OCI-LY3 (cell line): Measurements from ENCODE around the gene ARHGAP9.

Experiments
- H2AFZ ChIP-seq: fragments of 200-600, 300-600 bp; shearing (Covaris generic); 2 replicates; pipeline ENCODE4 v1.6.0; 2014; ENCODE audit warnings: antibody characterized with exemption, low read depth, low read length
- H3K27ac ChIP-seq: fragments of 200-600, 300-600 bp; sonication (generic); 2 replicates; pipeline ENCODE4 v1.5.1; 2014; ENCODE audit warnings: mild to moderate bottlenecking, low read length, moderate library complexity, mixed read lengths
- H3K27me3 ChIP-seq: fragments of 200-600, 300-600 bp; sonication (generic); 2 replicates; pipeline ENCODE4 v1.6.1; 2014; ENCODE audit warnings: low read depth, low read length, mixed read lengths
- H3K36me3 ChIP-seq: fragments of 200-600, 300-600 bp; sonication (generic); replicated peaks from 2 replicates; pipeline ENCODE3; 2014; ENCODE audit warnings: low read depth, low read length, mixed read lengths
- H3K4me1 ChIP-seq: fragments of 300-600, 200-600 bp; sonication (generic); 2 replicates; pipeline ENCODE4 v1.6.1; 2014; ENCODE audit warnings: low read length, mixed read lengths
- H3K4me2 ChIP-seq: fragments of 200-600, 300-600 bp; sonication (generic); 2 replicates; pipeline ENCODE4 v1.6.1; 2014; ENCODE audit warnings: low read length, mixed read lengths
- H3K4me3 ChIP-seq: fragments of 300-600, 200-600 bp; sonication (generic); 2 replicates; pipeline ENCODE4 v1.5.1; 2014; ENCODE audit warnings: antibody characterized with exemption, mild to moderate bottlenecking, low read length, moderate library complexity
- H3K79me2 ChIP-seq: fragments of 300-600, 200-600 bp; shearing (Covaris generic); 2 replicates; pipeline ENCODE4 v1.6.1; 2014; ENCODE audit warnings: mild to moderate bottlenecking, low read length, mixed read lengths
- H3K9ac ChIP-seq: fragments of 300-600, 200-600 bp; shearing (Covaris generic); 2 replicates; pipeline ENCODE4 v1.6.0; 2014; ENCODE audit warnings: mild to moderate bottlenecking, low read length, moderate library complexity
- H3K9me3 ChIP-seq: fragments of 200-600, 300-600 bp; shearing (Covaris generic); 2 replicates; pipeline ENCODE4 v1.6.1; 2014; ENCODE audit warnings: low read length, mixed read lengths; ENCODE audit not compliant: insufficient read depth
- H4K20me1 ChIP-seq: fragments of 200-600, 300-600 bp; sonication (generic); 2 replicates; pipeline ENCODE4 v1.6.1; 2016; ENCODE audit warnings: low read length, mixed read lengths; ENCODE audit not compliant: insufficient read depth
- CTCF ChIP-seq: fragments of 200-600, 300-600 bp; sonication (generic); IDR thresholded peaks from 2 replicates; pipeline ENCODE4 v1.5.1; 2014; ENCODE audit warnings: antibody characterized with exemption, low read length, low read depth
- EZH2phosphoT487 ChIP-seq: fragments of 200-600 bp; shearing (Covaris generic); IDR thresholded peaks from 2 replicates; pipeline ENCODE4 v1.6.1; 2018; ENCODE audit warnings: antibody characterized with exemption, mixed run types, low read depth

Gene ARHGAP9

DNA sequence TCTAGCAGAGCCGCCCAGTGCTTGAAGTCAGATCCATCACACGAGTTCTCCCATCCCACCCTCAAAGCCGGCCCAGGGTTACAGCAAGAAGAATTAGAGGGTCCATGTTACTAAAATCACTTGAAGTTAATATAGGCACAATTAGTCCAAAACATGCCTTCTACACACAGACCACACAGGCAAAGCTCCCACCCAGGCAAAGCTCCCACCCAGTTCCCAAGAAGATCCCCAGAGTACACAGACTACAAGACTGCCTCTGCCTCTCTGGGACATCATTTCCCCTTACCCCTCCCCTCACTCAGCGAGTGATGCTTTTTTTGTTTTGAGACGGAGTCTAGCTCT is 16.8 kb downstream of the ARHGAP9 start:
- Histone ChIP-seq H3K4me3 (peak overlapping the region; percentile 78), H3K9ac (peak overlapping the region; percentile 12; the same call in 1 of the 2 replicates), H3K27ac (no peak overlapping the region), H3K9me3 (no peaks in the 10 kb centered on the region), H3K27me3 (peaks cover 14% of the 10 kb centered on the region), H3K79me2 (no peaks in the 10 kb centered on the region), H3K36me3 (no peaks in the 10 kb centered on the region), H4K20me1 (no peaks in the 10 kb centered on the region), H3K4me1 (peaks cover 35% of the 10 kb centered on the region), H3K4me2 (peak overlapping the region; percentile 79), H2AFZ (peak overlapping the region; percentile 92; the same call in 1 of the 2 replicates)
- TF ChIP-seq CTCF (no peak), EZH2phosphoT487 (no peak)

GRCh38 chr12:57462251-57462911 is 17.3 kb downstream of the ARHGAP9 start:
- Histone ChIP-seq H3K27me3 (peaks cover 14% of the 10 kb centered on the region), H3K27ac (0 out of 2 replicates have a peak overlapping the region, but pooled peaks have one; percentile 25), H3K4me3 (peak overlapping the region; percentile 78), H3K79me2 (no peaks in the 10 kb centered on the region), H3K36me3 (no peaks in the 10 kb centered on the region), H2AFZ (peak overlapping the region; percentile 92), H3K4me2 (peak overlapping the region; percentile 79), H3K9ac (peak overlapping the region; percentile 41), H3K4me1 (peaks cover 35% of the 10 kb centered on the region), H3K9me3 (no peaks in the 10 kb centered on the region), H4K20me1 (no peaks in the 10 kb centered on the region)
- peak; percentile 94 for TF ChIP-seq CTCF
- no peak for TF ChIP-seq EZH2phosphoT487

GRCh38 chr12:57461917-57462250 is 17.8 kb downstream of the ARHGAP9 start:
- Histone ChIP-seq H3K27ac (no peak overlapping the region), H3K27me3 (peaks cover 12% of the 10 kb centered on the region), H3K36me3 (no peaks in the 10 kb centered on the region), H3K9ac (peak overlapping the region; percentile 41), H3K4me3 (peak overlapping the region; percentile 78), H3K79me2 (no peaks in the 10 kb centered on the region), H2AFZ (peak overlapping the region; percentile 13; the same call in 1 of the 2 replicates), H3K4me2 (peak overlapping the region; percentile 79), H4K20me1 (no peaks in the 10 kb centered on the region), H3K4me1 (peaks cover 35% of the 10 kb centered on the region), H3K9me3 (no peaks in the 10 kb centered on the region)
- TF ChIP-seq EZH2phosphoT487 (no peak), CTCF (no peak)

DNA sequence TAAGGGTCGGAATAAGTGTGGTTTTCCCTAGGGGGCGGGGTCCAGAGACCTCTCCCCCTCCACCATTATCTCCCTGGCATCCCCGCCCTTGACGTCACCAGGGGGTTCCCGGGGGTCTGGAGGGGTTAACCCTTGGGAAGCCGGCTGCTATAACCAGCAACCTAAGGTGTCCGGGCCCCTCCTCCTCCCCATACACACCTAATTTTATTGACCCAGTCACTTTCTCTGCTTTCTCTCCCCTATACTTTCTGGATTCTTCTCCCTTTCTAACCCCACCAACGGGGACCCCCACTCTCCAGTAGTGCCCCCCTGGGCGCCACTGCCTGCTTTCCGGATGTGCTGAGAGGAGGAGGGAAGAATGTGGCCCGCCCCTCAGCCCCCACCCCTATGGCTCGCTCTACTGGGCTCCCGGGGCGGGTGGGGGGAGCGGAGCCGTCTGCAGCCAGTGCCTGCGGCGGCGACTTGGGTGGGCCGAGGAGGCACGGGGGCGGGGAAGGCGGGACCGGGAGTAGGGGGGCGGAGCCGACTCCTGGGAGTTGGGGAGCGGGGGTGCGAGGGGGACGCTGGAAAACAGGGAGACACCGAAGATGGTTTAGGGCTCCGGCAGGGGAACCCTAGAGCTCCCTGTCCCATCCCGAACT is 18.3 kb downstream of the ARHGAP9 start:
- Histone ChIP-seq H3K27ac (no peak overlapping the region), H3K36me3 (no peaks in the 10 kb centered on the region), H3K27me3 (peaks cover 11% of the 10 kb centered on the region), H3K9me3 (no peaks in the 10 kb centered on the region), H2AFZ (no peak overlapping the region), H3K4me2 (peak overlapping the region; percentile 79), H4K20me1 (no peaks in the 10 kb centered on the region), H3K79me2 (no peaks in the 10 kb centered on the region), H3K4me1 (peaks cover 35% of the 10 kb centered on the region), H3K4me3 (peak overlapping the region; percentile 78), H3K9ac (peak overlapping the region; percentile 41)
- no peak for TF ChIP-seq CTCF
- no peak for TF ChIP-seq EZH2phosphoT487
